WI38 (cell line): ENCODE data around the gene DHRS12.

Source experiments
- H3K4me3 ChIP-seq: 2 replicates; pipeline ENCODE4 v1.5.1; 2011; ENCODE audit warnings: low read depth, mild to moderate bottlenecking, control low read depth, low read length
- CTCF ChIP-seq: IDR thresholded peaks from 2 replicates; pipeline ENCODE4 v1.5.1; 2012; ENCODE audit warnings: low read depth, mild to moderate bottlenecking, control low read depth, low read length

The DHRS12 gene

GRCh38 chr13:51729866-51730553, 74.0 kb downstream of the DHRS12 start:
- peak overlapping the region; percentile 28 for H3K4me3 ChIP-seq
- no peak for TF ChIP-seq CTCF

- H3K4me3 ChIP-seq, result no peak overlapping the region
- TF ChIP-seq CTCF, result no peak
Measured at GRCh38 chr13:51728972-51729371, 75.0 kb downstream of the DHRS12 start.

DNA sequence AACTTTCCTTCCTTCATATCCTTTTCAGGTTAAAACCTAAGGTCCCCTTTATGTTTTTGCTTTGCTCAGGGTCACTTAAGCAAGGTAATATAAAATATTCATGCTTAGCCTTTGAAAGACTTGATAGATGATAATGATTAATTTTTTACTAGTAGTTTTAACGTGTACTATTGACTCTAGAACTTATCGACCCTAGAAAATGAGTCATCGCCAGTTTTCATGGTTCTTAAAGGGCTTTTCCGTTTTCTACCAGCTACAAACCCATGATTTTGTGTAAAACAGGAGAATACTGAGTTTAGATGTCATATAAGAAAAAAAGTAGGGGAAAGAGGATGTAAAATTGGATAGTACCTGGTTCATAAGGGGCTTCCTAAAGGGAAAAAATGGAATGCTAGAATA, 75.7 kb downstream of the DHRS12 start:
- TF ChIP-seq CTCF, result no peak
- H3K4me3 ChIP-seq, result no peak overlapping the region

DNA sequence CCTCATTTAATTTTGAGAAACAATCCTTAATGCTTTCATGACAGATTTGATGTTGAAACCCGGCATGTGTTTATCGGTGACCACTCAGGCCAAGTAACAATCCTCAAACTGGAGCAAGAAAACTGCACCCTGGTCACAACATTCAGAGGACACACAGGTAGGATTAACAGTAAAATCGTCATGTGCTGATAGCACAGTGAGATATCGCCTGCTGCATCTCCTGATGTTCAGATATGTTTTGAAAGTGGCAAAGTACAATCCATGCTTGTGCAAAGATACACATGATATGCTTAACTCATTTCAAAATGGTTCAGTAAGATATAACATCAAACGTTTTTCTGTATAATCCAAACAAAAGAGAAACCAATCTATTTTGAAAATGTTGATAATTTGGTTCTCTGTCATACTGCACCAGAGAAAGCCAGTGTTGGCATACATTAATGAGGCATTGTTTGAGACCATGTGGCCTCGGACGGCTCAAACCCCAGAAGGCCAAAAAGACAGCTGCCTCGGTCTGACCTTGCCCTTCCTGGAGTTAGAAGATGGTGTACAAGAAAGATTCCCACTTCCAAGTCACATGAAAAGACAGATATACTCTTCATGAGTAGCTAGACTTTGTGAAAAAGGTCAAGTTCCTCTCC, 76.2 kb downstream of the DHRS12 start:
- no peak for TF ChIP-seq CTCF
- H3K4me3 ChIP-seq, result no peak overlapping the region

GRCh38 chr13:51726446-51727193, 77.3 kb downstream of the DHRS12 start:
- TF ChIP-seq CTCF, result no peak

GRCh38 chr13:51724721-51725120, 79.2 kb downstream of the DHRS12 start:
- H3K4me3 ChIP-seq, result no peak overlapping the region
- no peak for TF ChIP-seq CTCF

More at GRCh38 chr13:51726446-51727193, 77.3 kb downstream of the DHRS12 start:
- no peak overlapping the region for H3K4me3 ChIP-seq

- TF ChIP-seq CTCF, result no peak
Measured at GRCh38 chr13:51723529-51723928, 80.4 kb downstream of the DHRS12 start.

More at GRCh38 chr13:51723529-51723928, 80.4 kb downstream of the DHRS12 start:
- no peak overlapping the region for H3K4me3 ChIP-seq
